ENCODE results near the gene TTC13.

Gene TTC13

DNA sequence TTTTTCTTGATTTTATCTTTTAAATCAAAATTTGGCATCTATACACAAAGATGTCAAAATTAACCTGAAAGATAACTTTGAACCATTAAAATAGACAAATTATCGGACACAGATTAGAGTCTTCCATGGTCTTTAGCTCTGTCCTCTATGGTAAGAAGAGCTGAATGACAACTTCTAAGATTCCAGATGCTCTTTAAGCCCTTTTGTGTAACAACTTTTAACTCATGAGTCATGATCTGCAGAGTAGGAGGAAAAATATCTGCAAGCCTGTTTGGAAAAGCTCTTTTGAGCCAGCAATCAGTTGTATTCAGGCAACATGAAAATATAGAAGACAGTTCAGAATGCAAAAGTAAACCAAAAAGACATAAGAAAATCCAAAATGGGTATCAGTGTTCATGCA lies 37.8 kb downstream of the TTC13 start:
- DNase-seq: no peak

DNA sequence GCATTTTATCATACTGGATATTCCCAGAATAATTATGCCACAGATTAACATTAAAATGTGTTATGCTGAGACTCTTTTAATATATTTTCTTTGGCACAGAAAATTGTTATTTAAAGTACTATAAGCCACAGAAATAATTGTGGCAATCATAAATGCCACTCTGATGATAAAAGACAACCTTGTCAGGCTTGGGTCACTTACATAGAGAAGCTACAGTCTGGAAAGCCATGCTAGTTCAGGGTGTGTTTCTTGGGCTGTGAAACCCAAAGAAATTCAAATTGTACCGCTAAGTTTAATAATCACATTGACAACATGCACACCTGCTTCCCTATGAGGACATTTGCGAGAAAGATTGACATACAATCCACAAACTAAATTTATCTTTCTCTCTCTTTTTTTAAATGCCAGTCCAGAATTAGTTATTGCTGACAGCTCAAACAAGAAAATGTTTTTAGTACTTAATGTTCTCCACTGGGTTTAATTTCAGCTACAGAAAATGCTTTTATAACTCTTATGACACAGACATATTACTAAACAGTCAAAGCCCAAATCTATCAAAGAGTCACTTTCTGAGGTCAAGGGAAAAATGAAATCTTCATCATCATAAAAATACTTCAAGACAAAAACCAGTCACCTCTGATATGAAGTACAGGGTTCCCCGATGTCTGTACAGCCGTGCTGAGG lies 38.7 kb downstream of the TTC13 start:
- DNase-seq: no peak

GRCh38 chr1:230938924-230939368 lies 39.7 kb downstream of the TTC13 start:
- DNase-seq: no peak

DNA sequence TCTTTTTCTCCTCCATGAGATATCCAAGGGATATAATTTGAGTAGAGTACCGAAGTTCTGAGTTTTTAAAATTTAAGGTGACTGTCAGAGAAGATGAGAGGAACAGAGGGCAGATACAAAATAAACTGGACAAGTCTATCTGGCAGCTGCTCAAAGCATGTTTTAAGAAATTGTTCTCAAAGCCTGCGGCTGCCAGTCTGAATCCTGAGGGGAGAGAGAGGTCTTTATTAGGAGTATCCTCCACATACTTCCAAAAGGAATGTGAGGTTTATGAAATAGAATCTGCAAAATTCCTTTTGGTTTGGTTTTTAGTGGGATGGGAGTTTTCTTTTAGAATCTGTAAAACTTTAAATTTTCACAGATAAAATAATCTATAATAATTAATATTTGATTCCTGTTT lies 41.3 kb downstream of the TTC13 start:
- no peak for DNase-seq

GRCh38 chr1:230936475-230936874 lies 42.2 kb downstream of the TTC13 start:
- no peak for DNase-seq

- no peak for DNase-seq
These were observed 42.8 kb downstream of the TTC13 start for GRCh38 chr1:230935852-230936251.

DNA sequence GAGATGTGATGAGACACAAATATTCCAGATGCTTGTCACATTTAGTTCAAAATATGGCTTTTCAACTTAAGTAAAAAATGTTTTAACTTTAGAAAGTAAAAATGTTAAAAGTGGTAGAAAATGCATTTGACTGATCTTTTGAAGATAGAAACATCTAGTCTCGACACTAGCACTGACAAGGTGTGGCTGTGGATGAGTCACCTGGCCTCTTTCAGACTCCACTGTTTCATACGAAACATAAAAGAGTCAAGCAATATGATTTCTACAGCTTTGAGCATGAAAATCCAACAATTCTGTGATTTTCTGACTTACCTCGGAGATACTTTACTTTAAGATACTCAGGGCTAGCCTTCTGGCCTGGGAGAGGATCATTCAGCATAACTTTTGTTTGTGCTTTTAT lies 47.7 kb downstream of the TTC13 start:
- DNase-seq: no peak

DNA sequence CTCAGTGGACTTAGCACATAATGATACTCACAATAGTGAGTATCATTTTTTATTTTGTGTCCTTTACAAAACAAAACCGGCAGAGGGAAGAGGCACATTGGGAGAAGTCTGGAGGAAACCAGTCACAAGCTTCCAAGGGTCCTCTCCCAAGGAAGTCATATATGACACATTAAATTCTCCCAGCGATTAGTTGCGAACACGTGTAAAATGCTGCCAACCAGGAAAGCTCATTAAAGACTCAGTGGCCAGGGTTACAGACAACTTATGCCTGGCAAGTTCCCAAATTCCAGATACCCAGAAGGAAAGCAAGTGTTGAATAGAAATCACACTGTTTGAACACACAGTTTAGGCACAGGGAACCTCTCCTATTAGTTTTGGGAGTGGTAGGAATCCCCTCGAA lies 52.5 kb downstream of the TTC13 start:
- DNase-seq: no peak

GRCh38 chr1:230925608-230926007 lies 53.1 kb downstream of the TTC13 start:
- DNase-seq: no peak

GRCh38 chr1:230923176-230923575 lies 55.5 kb downstream of the TTC13 start:
- DNase-seq: no peak

DNA sequence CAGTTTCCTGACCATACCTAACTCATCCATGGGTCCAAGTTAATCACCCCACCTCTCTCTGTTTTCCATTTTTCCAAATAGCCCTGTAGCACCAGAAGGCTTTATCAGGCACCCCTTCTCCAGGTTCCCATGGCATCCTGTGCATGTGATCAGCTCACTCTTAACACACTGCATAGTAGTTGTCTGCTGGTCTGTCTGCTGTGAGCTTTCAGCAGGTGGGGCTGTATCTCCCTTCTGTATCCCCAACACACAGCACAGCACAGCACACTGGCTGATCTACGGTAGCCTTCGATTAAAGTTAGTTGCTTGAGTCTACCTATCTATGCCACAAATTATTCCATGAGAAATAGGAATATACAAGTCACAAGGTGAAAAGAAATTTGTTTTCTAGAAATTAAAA lies 56.0 kb downstream of the TTC13 start:
- DNase-seq: no peak

GRCh38 chr1:230919207-230919606 lies 59.5 kb downstream of the TTC13 start:
- DNase-seq: no peak

- peak; percentile 87 for DNase-seq
These were observed 61.2 kb downstream of the TTC13 start for GRCh38 chr1:230917284-230918135.

DNA sequence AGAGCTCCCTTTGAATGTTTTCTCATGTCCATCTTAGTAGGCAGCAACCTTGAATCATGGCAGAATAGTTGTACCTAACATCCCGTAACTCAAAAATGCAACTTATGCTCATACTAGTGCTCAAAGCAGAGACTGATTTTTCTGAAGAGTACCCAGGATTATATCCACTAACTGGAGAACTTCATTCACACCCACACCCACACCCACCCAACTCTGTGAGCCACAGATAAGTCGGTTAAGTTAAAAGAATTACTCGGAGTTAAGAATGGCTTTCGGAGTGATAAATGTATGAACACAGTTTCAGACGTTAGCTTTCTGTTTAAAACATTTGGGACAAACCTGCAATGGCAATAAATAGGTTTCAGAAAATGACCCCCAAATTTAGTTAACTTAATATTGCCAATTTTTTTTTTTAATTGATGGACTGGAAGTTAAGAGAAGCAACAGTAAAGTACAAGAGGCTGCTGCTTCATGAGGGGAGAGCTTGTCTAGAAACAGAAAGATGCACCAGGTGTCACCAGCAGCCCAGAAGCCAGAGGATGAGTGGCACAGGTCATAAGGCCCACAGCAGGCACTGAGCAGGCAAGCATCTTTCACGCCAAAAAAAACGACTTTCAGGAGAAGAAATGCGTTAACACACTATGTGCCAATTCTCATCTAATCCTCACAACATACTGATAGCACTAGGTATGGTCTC lies 61.9 kb downstream of the TTC13 start:
- no peak for DNase-seq

DNA sequence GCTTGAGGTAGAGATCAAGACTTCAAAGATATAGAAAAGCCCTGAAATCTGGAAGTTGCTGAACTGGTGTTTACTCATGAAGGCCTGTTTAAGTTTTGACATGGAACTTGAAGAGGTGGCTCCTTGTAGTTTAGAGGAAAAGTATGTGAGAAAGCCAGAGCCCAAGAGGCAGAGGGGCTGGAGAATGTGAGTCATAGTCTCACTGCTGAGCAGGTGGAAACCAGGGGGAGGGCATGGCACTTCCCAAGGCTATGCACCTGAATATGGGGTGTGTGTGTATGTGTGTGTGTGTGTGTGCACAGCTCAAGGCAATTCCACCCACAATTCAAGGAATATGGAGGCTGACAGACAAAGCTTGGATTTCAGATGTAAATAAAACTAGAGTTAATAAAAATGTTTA lies 63.6 kb downstream of the TTC13 start:
- no peak for DNase-seq

- no peak for DNase-seq
These were observed 65.2 kb downstream of the TTC13 start for GRCh38 chr1:230913496-230913895.

DNA sequence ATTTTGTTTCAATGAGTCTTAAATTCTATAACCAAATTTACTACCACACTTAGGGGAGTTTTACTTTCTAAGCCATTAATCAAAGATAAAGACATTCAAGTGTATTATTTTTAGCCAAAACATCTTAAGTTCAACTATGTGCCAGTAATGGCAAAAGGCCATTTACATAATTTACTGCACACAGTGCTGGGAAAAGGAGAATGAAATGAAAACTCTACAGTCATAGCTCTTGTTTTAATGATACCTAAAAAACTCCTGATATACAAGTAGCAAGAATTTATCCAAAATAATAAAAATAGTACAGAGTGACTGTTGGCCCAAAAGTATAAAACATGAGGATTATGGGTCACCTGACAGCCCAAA lies 67.9 kb downstream of the TTC13 start:
- no peak for DNase-seq

GRCh38 chr1:230909974-230910754 lies 68.5 kb downstream of the TTC13 start:
- DNase-seq: no peak

GRCh38 chr1:230907472-230908205 lies 71.0 kb downstream of the TTC13 start:
- no peak for DNase-seq

DNA sequence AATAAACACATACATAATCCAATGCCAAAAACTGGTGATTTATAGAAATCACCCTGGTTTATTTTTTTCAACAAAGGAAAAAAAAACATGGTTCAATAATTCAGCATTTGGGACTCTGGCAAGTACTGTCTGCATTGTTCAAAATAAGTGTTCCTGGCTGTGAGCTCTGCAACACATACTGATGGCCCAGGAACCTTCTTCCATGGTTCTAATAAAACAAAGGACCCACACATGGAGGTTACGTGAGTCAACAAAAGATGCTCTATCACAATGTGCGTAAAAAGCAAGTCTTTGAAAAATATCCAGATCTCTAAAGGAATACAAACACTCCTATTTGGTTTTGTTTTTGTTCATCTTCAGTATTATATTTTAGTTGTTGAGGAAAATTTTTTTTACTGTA lies 72.4 kb downstream of the TTC13 start:
- no peak for DNase-seq

GRCh38 chr1:230905733-230906132 lies 72.9 kb downstream of the TTC13 start:
- no peak for DNase-seq

DNA sequence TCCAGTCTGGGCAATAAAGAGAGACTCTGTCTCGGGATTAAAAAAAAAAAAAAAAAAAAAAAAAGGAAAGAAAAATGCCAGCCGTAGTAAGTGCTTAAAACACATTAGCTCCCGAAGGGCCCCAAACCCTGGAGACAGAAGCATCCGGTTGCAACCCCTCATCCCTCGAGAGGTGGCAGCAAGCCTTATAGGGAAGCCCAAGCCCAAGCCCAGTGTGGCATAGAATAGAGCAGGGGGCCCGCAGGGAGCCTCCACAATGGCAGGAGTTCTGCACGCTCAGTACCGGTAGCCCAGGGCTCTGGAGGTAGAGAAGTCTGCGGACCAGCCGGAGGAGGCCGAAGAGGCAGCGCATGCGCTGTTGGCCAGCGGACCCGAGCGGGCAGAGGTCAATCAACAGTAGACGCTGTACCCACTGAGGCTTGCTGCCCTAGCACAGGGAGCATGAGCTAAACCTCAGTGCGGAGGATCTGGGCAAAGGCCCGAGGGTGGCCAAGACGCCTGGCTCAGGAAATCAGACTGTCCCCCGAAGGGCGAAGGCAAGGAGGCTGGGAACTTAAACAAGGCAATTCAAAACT lies 76.2 kb downstream of the TTC13 start:
- no peak for DNase-seq

Measured in activated effector memory CD4-positive, alpha-beta T cell treated with anti-CD3 and anti-CD28 coated beads, Interleukin-2, amount 50 U/mL, for 16 hours (primary cell).